ENCODE data around the gene AFF3.
"Not testable (repeated sequence)": the region's sequence is repeated elsewhere in the genome, so short reads cannot be mapped to it uniquely, and the experiment has no call there.

AFF3 gene

DNA sequence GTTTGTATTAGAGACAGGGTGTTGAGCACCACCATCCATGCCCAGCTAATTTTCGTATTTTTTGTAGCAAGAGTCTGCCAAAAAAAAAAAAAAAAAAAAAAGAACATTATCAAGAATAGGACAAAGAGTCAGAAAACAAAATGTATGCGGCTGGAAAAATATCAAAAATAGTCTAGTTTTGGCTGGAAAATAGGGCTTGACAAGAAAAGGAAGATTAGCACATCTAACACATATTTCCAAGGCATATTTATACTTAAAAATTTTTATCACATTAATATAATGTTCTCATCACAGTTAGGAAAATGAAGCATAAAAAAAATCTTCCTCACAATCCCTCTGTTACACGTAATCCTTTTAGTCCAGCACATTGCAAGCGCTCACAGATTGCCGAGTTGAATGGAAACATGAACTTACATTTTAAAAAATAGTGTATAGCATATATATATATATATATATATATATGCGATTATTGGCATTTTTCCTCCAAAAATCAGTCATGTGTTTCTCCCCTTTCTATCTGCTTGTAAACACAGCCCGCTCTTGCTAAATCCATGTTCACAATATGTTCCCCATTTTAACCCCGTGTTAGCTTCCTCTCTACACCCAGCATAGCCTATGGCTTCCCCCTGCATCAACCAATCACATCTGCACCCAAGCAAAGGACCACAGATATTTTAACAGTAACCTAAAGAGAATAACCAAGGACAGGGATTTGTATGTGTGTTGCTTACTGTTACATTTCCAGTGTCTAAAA is 183.0 kb downstream of the AFF3 start:
- no peak for DNase-seq

DNA sequence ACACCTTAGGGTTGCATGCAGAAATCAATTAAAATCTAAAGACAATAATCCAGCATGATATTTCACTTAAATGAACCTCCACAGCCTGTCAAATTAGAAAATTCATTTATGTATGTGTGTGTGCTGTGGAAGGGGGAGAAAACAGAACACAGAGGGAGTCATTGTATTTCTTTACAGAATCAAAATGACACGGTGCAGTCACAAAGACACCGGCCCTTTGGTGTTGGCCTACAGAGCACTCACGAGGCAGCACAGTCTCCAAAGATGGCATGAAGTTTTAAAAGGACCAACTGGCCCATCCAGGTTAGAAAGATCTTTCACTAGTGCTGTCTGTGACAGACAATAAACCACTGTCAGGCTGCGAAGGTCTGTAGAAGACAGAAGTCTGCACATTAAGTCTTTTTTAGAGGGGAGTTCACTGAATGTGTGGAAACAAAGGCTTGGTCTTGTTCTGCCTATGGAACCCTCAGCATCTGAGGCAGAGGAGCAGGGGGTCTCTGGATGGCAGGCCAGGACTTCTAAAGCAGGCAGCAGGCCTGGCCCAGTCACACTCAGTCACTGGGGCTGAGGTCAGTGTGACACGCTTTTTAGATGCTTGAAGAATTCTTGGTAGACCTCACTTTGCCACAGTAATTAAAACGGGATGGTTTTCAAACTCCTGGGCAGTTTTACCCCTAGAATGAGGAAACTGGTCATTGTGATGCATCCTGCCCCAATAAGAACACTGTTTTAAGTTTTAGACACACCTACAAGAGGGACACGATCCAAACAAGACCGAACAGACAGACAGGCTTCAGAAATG is 184.9 kb downstream of the AFF3 start:
- DNase-seq = no peak

DNA sequence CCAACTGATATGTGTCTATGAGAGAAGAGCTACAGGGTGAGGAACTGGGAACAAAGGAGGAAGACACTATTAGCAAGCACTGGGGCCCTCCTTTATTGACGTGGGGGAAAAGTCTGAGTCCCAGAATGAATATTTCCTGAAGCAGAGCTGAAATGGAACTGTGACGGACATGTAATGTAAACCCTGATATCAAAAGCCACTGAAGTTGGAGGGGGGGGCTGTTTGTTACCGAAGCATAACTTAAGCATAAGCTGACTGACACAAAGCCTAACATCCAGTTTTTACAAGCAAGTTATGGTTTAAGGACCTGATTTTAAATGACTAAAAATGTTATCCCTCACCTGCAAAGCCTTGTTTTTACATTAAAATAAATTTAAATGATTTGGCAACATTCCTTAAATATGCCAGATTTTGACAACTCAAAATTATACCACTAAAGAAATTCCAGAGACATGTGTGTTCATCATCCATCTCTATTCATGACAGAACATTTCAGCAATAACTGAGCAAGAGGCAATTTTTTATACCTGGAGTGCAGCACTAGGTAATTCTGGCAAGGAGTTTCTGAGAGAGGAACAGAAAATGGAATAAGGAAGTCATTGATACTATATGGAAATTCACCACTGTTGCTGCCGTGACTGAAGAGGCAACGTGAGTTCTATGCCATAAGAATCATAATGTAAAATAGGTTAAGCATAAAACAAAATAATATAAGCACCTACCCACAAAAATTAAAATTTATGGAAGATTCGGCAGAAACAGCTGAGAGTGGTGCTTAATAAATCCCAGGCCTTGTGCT is 186.0 kb downstream of the AFF3 start:
- DNase-seq = no peak

DNA sequence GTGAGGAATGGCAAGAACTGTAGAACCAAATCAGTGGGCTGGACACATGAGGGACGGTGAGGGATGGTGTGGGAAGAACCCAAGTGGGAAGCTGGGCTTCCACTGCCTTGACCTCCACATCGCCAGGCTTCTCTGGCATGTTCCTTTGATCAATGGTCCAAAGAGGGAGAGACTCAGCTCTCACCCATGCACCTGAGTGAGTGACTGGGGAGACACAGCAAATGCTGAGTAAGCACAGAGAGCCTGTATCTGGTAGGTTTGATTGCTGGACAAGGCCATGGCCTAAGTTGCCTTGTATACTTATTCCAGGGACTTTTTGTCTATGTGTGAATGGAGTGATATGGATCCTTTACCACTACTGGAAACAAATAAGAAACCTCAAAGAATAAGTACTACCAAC is 188.6 kb downstream of the AFF3 start:
- no peak for DNase-seq

DNA sequence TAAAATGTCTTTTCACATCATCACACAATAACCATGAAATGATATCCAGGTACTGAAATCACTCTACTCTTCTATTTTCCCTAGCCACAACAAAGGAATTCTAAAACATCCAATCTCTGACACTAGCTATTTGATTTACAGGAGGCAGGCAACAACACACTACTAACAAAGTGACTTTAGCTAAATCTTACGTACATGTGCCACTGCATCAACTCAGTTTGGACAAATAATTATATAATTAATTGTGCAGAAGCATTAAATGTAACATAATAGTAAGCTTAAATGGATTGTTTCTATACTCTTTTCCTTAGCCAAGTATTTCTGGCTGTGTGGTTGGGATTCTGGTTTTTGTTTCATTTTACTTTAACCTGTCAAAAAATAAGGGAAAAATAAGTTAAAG is 192.4 kb downstream of the AFF3 start:
- DNase-seq = no peak

DNA sequence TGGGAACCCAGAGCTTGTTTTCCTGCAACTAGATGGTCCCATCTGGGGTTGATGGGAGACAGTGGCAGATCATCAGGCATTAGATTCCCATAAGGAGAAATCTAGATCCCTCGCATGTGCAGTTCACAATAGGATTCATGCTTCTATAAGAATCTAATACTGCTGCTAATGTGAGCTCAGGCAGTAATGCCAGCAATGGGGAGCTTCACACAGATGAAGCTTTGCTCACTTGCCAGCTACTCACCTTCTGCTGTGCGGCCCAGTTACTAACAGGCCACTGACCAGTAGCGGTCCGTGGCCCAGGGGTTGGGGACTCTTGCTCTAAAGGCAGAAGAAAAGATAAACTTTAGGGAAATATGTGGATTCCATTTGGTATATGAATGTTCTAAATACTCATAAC is 192.9 kb downstream of the AFF3 start:
- no peak for DNase-seq

DNA sequence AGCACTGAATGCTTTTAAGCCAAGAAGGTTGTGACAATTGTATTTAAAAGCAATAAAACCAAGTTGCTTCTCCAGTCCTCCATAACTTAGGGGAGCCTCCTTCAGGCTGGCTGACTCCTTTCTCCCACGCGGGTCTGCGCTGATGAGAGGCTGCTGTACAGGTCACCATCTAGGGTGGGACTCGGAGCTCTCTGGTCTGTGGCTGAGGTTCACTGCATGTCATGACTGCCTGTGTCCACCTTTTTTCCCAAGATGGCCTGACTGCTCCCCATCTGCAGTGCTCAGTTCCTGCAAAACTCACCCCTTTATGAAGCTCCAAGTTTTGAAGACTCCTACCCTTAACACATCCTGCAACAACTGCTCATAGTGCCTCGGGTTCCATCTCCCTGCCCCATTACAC is 194.4 kb downstream of the AFF3 start:
- DNase-seq = no peak

DNA sequence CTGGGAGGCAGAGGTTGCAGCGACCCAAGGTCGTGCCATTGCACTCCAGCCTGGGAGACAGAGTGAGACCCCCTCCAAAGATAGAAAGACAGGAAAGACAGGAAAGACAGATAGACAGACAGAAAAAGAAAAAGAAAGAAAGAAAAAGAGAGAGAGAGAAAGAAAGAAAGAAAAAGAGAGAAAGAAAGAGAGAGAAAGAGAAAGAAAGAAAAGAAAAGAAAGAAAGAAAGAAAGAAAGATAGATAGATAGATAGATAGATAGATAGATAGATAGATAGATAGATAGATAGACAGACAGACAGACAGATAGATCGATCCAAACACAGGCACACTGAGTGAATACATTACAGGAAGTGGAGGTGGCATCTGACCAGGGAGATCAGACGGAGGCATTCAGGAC is 195.0 kb downstream of the AFF3 start:
- not testable (repeated sequence) for DNase-seq

DNA sequence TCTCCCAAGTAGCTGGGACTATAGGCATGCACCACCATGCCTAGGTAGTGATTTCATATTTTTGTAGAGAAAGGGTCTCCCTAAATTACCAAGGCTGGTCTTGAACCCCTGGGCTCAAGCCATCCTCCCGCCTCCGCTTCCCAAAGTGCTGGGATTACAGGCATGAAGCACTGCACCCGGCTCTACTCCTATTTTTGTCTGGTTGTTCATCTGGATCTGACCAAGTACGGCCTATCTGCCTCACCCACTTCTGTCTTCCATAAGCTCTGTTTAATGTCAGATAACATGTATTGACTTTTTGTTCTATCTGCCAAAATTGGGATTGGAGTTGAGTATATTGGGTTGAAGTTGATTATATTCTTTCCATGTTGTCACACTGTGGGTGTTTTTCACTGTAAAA is 198.4 kb downstream of the AFF3 start:
- no peak for DNase-seq

DNA sequence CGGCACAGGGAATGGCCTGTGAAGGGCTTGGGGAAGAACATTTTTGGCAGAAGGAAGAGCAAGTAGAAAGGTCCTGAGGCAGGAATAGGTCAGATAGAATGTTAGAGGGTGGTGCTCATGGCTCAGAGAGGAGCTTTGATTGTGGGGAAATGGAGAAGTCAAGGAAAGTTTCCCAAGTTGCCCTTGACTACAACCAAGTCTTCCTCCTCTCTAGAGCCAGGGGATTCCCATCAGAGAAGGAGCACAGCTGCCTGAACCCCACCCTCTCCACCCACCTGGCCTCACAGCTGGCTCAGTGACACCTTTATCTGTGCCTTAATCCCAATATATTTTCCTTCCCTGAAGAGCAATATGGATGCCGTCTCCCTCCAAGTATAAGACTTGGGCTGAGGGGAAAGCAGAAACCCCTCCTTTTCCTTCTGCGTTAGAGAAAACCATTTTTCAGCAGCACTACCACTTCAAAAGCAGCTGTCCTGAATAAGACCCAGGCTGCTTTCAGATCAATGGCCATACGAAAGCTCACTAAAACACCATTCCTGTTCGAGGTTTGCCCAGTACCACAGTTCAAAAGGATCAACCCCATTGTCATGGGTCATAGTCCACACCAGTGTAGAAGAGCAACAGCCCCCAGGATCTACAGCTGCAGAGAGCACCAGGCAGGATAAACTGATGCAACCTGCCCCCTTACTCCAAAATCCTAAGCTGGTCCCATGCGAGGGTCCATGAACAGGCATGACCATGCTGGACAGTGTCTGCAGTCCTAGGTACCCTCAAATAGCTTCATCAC is 199.6 kb downstream of the AFF3 start:
- DNase-seq = no peak

DNA sequence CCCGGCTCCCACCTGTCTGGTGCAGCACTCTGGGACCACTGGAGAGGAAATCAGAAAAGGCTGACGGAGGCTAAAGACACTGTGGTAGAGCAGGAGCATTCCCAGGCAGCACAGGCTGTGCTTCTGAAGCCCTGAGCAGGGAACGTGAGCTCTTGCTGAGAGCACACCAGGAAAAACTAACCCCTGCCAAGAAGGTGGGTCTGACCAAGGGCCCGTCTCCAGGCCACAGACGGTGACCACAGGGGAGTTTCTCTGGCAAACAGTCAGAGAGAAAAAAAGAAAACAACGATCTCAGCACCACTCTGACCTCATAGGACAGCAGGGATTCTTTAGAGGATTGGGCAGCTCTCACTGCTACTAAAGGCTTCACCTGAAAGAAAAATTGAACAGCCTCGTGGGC is 201.4 kb downstream of the AFF3 start:
- DNase-seq = no peak

DNA sequence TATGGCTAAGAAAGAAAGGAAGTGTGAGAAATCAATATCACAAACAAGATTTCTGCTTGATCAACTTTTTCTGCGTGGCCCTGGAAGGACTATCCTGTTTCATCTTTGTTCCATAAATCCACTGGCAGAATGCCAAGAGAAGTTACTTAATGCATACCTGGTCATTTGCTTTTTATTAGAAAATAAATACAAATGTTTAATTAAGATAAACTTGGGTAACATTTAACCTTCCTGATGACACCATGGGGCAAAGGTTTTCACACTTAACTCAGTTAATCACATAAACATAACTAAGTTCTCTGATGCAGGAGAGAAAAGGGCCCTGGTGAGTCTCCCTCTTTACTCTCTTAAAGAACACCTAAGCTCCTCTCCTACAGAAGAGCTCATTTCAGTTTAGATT is 203.3 kb downstream of the AFF3 start:
- DNase-seq = peak; percentile 36

DNA sequence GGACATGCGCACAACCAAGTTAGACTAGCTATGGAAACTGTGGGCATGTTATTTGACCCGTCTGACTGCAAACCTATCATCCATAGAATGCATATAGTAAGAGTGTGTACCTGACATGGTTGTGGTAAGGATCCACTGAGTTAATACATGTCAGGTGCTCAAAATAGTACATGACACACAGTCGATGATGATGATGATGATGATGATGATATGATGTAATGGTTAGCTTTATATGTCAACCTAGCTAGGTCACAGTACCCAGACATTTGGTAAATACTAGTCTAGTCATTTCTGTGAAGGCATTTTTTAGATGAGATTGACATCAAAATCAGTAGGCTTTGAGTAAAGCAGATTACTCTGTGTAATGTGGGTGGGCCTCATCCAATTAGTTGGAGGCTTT is 204.1 kb downstream of the AFF3 start:
- no peak for DNase-seq

DNA sequence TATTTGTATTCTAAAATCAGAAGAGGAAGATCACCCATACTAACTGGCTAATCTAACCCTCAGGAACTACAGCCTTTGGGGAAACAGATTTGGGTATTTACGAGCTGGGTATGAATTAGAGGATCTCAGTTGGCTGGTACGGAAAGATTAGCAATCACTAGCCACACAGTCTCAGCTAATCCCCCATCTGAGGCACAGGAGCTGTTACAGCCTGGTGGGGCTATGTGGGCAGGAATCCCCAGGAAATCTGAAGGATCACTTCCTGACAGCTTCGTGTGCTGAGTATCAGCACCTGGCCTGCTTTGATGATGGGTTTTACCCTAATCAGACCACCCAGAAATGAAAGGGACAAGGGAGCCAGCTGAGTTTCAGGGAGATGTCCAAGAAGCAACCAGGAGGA is 206.3 kb downstream of the AFF3 start:
- DNase-seq = no peak

DNA sequence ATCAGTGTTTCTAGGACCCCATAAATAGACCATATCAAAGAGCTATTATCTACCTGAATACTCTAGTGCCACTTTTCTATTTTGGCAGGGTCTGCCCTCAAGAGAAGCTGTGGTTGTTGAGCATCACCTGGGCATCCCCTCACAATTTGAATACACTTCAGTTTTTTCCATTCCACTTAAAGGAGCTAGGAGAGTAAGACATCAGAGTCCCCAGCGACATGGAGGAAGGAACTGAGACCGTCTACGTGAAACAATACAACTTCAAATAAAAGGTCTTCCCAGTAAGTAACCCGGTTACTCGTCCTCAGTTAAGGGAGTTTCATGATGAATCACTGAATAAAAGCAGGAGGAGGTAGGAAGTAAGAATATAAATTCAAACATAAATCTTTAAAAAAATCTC is 206.7 kb downstream of the AFF3 start:
- no peak for DNase-seq

DNA sequence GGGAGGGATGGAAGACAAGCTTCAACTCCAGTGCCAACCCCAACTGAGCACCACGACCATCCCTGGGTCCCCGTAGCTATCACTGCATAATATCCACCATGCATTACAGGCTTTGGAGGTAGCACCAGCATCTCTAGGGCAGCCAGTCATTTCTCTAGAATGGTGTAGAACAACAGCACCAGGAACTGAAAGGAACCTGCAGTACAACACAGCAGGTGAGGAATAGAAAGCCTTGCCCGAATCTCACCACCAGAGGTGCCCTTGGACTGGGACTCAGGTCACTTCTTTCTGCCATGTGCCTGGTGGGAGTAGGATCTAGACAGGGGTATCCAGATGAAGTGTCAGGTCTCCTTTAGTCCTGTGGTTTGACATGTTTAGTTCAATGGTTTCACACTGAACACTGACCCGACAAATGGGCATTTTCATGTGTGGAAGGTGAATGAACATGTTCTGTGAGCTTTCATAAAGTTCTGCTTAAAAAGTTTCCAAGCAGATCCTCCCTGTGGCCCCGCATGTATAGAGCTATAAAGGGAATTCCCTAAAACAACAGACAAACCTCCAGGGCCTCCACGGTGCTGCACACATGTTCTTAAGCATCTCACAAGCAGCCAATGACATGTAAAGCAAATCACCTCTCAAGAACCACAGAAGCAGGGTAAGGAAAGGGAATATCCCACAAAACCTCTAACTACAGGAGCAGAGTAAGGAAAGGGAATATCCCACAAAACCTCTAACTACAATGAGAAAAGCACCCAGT is 208.3 kb downstream of the AFF3 start:
- DNase-seq = peak; percentile 24

DNA sequence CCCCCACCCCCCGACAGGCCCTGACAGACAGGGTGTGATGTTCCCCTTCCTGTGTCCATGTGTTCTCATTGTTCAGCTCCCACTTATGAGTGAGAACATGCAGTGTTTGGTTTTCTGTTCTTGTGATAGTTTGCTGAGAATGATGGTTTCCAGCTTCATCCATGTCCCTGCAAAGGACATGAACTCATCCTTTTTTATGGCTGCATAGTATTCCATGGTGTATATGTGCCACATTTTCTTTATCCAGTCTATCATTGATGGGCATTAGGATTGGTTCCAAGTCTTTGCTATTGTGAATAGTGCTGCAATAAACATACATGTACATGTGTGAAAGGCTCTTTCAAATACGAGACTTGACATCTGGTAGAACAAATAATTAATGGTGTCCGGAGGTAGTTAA is 208.9 kb downstream of the AFF3 start:
- DNase-seq = not testable (repeated sequence)

DNA sequence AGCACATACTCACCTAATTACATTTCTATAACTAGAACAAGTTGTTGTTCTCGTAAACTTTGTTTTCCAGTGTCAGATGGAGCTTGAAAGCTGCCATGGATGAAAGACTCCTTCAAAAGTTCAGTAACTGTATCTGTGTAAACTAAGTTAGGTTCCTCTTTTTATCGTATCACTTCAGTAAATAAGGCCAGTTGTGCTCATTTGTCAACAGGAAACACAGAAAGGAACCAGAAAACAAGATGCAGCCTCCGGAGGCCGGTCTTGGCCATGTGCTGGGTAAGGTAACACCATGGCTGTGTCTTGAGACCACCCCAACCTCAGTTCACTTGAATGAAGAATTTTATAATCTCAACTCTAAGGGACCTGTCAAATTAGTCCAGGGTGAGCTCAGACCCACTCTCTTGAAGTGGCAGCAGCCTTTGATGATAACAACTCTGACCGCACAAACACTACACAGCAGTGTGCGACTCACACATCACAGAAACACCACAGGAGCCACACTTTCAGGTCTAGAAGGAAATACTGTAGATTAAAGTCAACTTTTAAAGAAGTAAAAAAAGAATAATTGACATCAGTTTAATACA is 213.8 kb downstream of the AFF3 start:
- no peak for DNase-seq

DNA sequence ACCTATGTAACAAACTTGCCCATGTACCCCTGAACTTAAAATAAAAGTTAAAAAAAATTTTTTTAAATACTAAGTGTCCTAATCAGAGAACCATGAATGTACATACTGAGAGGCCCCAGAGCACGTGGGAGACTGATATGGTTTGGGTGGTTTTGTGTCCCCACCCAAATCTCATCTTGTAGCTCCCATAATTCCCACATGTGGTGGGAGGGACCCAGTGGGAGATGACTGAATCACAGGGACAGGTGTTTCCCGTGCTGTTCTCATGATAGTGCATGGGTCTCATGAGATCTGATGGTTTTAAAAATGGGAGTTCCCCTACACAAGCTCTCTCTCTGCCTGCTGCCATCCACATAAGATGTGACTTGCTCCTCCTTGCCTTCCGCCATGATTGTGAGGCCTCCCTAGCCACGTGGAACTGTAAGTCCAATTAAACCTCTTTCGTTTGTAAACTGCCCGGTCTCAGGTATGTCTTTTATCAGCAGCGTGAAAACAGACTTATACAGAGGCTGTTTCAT is 214.6 kb downstream of the AFF3 start:
- DNase-seq = not testable (repeated sequence)

DNA sequence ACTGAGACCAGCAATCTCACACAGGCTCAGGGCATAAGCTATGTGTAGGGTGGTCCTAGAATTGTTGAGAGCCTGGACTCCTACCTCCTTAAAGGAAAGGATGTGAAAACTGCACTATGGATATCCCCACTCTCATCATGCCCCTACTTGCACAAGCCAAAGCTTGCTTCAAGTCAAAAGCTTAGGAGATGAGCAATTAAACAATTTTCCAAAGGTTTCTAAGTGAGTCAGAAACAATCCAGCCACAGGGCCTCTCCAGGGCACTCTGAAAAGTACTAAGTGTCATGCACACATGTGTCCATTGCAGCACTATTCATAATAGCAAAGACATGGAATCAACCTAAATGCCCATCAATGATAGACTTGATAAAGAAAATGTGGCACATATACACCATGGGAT is 215.4 kb downstream of the AFF3 start:
- no peak for DNase-seq

DNA sequence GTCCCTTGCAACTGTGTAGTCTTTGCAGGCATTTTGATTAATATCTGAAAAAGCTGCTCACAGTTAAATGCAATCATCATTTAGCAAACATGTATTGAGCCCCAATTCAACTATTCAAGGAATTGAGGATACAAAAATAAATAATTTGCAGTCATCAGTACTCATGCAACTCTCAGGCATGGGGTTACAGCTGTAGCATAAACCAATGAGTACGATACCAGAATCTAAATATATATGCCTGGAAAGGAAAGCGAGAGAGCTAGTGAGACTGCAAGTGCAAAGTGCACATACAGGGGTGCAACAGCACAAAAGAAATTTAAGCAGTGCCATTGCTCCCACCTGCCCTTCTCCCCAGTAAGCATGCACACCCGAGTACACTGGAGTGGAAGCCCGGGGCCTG is 216.4 kb downstream of the AFF3 start:
- no peak for DNase-seq

DNA sequence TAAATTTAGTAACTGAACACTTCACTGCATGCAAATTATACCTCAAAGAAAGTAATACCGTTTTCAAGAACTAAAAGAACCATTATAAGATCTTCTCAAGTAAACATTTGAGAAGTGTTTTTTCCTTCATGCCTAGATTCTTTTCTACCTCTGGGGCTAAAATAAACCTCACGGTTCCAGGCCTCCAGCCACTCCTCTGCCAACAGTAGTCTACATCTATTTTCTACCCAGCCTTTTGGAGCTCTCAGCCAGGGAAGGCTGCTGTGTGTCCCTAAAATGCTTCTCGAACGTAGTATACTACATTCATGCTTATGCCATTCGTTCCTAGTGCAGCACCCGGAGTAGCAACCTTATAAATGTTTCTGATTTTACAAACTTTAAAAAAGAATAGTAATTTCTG is 219.7 kb downstream of the AFF3 start:
- DNase-seq = no peak
